ENCODE measurements around the gene RNF207. TPM values are rescaled to one million over a fixed set of nuclear protein-coding genes. Genes with fewer than 3 reads are reported as not detected.

Gene RNF207
- total and polyA plus RNA-seq, 4 donors = 3.3 to 13.7 (median 5.8) TPM

GRCh38 chr1:6245086-6245868, 39.4 kb downstream of the RNF207 start:
- Histone ChIP-seq H3K9ac (ENCODE audit: low read depth in 1 of 2, low read length in 2 of 2) (no peak overlapping the region), H3K4me3 (ENCODE audit: low read depth in 1 of 3, low read length in 3 of 3) (peak overlapping the region in 1 of 3 donors; percentile 16)

More at GRCh38 chr1:6245086-6245868, 39.4 kb downstream of the RNF207 start:
- Histone ChIP-seq H3K27ac (ENCODE audit: low read depth in 1 of 2, low read length in 2 of 2) (no peak overlapping the region), H3K4me1 (ENCODE audit: control insufficient read depth in 4 of 4, insufficient read depth in 4 of 4, low read length in 3 of 4) (peaks cover 0 to 33% (median 14%) of the 10 kb centered on the region in 4 donors), H3K36me3 (ENCODE audit: control insufficient read depth in 4 of 4, insufficient read depth in 3 of 4, low read depth in 1 of 4, low read length in 3 of 4) (no peaks in the 10 kb centered on the region), H3K27me3 (ENCODE audit: control insufficient read depth in 4 of 4, insufficient read depth in 4 of 4, low read length in 3 of 4) (peaks cover 6 to 14% (median 9%) of the 10 kb centered on the region in 4 donors), H3K9me3 (ENCODE audit: control insufficient read depth in 4 of 4, low read length in 3 of 4) (no peaks in the 10 kb centered on the region)
- WGBS = 3% methylated on average over 79 of the region's 79 CpGs
- peak; percentile 82 for DNase-seq (ENCODE audit: low spot score)
- TF ChIP-seq YY1 (IDR thresholded peaks at IDR 0.05) (no peak), RAD21 (IDR thresholded peaks at IDR 0.05) (peak; percentile 56 to 74), RXRA (IDR thresholded peaks at IDR 0.05) (no peak), SP1 (IDR thresholded peaks at IDR 0.05) (no peak), FOXA2 (IDR thresholded peaks at IDR 0.05) (no peak), REST (IDR thresholded peaks at IDR 0.05) (peak; percentile 98), JUND (IDR thresholded peaks at IDR 0.05) (no peak), NR2F2 (IDR thresholded peaks at IDR 0.05) (no peak), TAF1 (conservative IDR thresholded peaks at IDR 0.05) (no peak), HNF4A (conservative IDR thresholded peaks at IDR 0.05) (no peak), FOXA1 (IDR thresholded peaks at IDR 0.05) (no peak), EGR1 (IDR thresholded peaks at IDR 0.05; ENCODE audit: low read depth in 2 of 2) (no peak), CTCF (IDR thresholded peaks at IDR 0.05; ENCODE audit: low read depth, low read length, missing input control) (peak; percentile 77), GABPA (IDR thresholded peaks at IDR 0.05 in 1 of 2, conservative IDR thresholded peaks at IDR 0.05 in 1 of 2) (no peak), HNF4G (IDR thresholded peaks at IDR 0.05) (no peak)
- TF ChIP-seq, protein P1, sequence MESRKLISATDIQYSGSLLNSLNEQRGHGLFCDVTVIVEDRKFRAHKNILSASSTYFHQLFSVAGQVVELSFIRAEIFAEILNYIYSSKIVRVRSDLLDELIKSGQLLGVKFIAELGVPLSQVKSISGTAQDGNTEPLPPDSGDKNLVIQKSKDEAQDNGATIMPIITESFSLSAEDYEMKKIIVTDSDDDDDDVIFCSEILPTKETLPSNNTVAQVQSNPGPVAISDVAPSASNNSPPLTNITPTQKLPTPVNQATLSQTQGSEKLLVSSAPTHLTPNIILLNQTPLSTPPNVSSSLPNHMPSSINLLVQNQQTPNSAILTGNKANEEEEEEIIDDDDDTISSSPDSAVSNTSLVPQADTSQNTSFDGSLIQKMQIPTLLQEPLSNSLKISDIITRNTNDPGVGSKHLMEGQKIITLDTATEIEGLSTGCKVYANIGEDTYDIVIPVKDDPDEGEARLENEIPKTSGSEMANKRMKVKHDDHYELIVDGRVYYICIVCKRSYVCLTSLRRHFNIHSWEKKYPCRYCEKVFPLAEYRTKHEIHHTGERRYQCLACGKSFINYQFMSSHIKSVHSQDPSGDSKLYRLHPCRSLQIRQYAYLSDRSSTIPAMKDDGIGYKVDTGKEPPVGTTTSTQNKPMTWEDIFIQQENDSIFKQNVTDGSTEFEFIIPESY (IDR thresholded peaks at IDR 0.05) = no peak
- TF ChIP-seq, protein P2, sequence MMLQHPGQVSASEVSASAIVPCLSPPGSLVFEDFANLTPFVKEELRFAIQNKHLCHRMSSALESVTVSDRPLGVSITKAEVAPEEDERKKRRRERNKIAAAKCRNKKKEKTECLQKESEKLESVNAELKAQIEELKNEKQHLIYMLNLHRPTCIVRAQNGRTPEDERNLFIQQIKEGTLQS (IDR thresholded peaks at IDR 0.05) = no peak
- TF ChIP-seq, protein P3, sequence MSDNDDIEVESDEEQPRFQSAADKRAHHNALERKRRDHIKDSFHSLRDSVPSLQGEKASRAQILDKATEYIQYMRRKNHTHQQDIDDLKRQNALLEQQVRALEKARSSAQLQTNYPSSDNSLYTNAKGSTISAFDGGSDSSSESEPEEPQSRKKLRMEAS (IDR thresholded peaks at IDR 0.05) = no peak
